Activated naive CD8-positive, alpha-beta T cell treated with anti-CD3 and anti-CD28 coated beads, Interleukin-2, amount 10 ng/mL, durations not matched to agents 7 days and 5 days (primary cell): ENCODE measurements around the gene PAGE1. TPM values are rescaled to one million over a fixed set of nuclear protein-coding genes. Genes with fewer than 3 reads are reported as not detected.

ENCODE experiments used
- ATAC-seq: fragments of 150-1000 bp; cut with Tn5 transposase; one replicate; pipeline ENCODE4 v1.10.0; 2021; ENCODE audit warnings: low read depth, moderate library complexity
- POLR2A ChIA-PET: fragments of 350-600 bp; sonication (Branson Sonifier 250); formaldehyde crosslinking; loops from one replicate; lab custom pipeline; 2021; ENCODE audit warnings: antibody characterized with exemption; lab: Charles Lee
- DNase-seq: peaks from one replicate; pipeline ENCODE4 v3.0.0; 2021
- H3K27ac Mint-ChIP-seq: one replicate; pipeline ENCODE4 v1.8.0; 2022; ENCODE audit warnings: mild to moderate bottlenecking, mixed read lengths
- H3K27me3 Mint-ChIP-seq: one replicate; pipeline ENCODE4 v1.8.0; 2022; ENCODE audit warnings: mild to moderate bottlenecking, moderate library complexity, mixed read lengths
- H3K36me3 Mint-ChIP-seq: one replicate; pipeline ENCODE4 v1.8.0; 2021; ENCODE audit warnings: mild to moderate bottlenecking, mixed read lengths
- H3K4me1 Mint-ChIP-seq: one replicate; pipeline ENCODE4 v1.8.0; 2021; ENCODE audit warnings: mixed read lengths
- H3K4me3 Mint-ChIP-seq: one replicate; pipeline ENCODE4 v1.8.0; 2022; ENCODE audit warnings: mild to moderate bottlenecking, moderate library complexity, mixed read lengths
- H3K9me3 Mint-ChIP-seq: one replicate; pipeline ENCODE4 v1.8.0; 2021; ENCODE audit warnings: mixed read lengths
- total RNA-seq, 2 experiments: library from RNA; stranded (reverse); gene quantifications; one replicate each; pipeline ENCODE4 v1.2.3, GENCODE V29; 2021

The PAGE1 gene
- total RNA-seq, 2 experiments from 2014 or later = not detected

GRCh38 chrX:49675075-49675719 is 20.6 kb downstream of the PAGE1 start:
- Mint-ChIP-seq H3K27me3 (peaks cover 5% of the 10 kb centered on the region), H3K9me3 (peaks cover 2% of the 10 kb centered on the region), H3K36me3 (no peaks in the 10 kb centered on the region), H3K4me1 (no peaks in the 10 kb centered on the region), H3K27ac (no peak overlapping the region), H3K4me3 (no peak overlapping the region)
- ATAC-seq (no peak), DNase-seq (no peak)
- POLR2A ChIA-PET = no interaction called here

GRCh38 chrX:49673394-49673793 is 22.4 kb downstream of the PAGE1 start:
- ATAC-seq (no peak), DNase-seq (no peak)
- H3K36me3 Mint-ChIP-seq = no peaks in the 10 kb centered on the region
- H3K4me1 Mint-ChIP-seq = no peaks in the 10 kb centered on the region
- POLR2A ChIA-PET = no interaction called here
- H3K9me3 Mint-ChIP-seq = peaks cover 2% of the 10 kb centered on the region
- H3K27me3 Mint-ChIP-seq = peaks cover 3% of the 10 kb centered on the region
- no peak overlapping the region for H3K4me3 Mint-ChIP-seq
- no peak overlapping the region for H3K27ac Mint-ChIP-seq

GRCh38 chrX:49664824-49665223 is 31.0 kb downstream of the PAGE1 start:
- no peaks in the 10 kb centered on the region for H3K27me3 Mint-ChIP-seq

GRCh38 chrX:49661881-49662280 is 33.9 kb downstream of the PAGE1 start:
- no peaks in the 10 kb centered on the region for H3K27me3 Mint-ChIP-seq
- ATAC-seq (no peak), DNase-seq (no peak)
- H3K4me1 Mint-ChIP-seq = peaks cover 2% of the 10 kb centered on the region
- H3K36me3 Mint-ChIP-seq = no peaks in the 10 kb centered on the region
- H3K9me3 Mint-ChIP-seq = no peaks in the 10 kb centered on the region
- no peak overlapping the region for H3K27ac Mint-ChIP-seq
- no peak overlapping the region for H3K4me3 Mint-ChIP-seq
- POLR2A ChIA-PET = no interaction called here

More at GRCh38 chrX:49664824-49665223, 31.0 kb downstream of the PAGE1 start:
- Mint-ChIP-seq H3K4me1 (peaks cover 2% of the 10 kb centered on the region), H3K27ac (no peak overlapping the region), H3K36me3 (no peaks in the 10 kb centered on the region), H3K4me3 (no peak overlapping the region), H3K9me3 (no peaks in the 10 kb centered on the region)
- POLR2A ChIA-PET = no interaction called here
- ATAC-seq (no peak), DNase-seq (no peak)

- DNase-seq (no peak), ATAC-seq (no peak)
- no peak overlapping the region for H3K27ac Mint-ChIP-seq
- no peaks in the 10 kb centered on the region for H3K9me3 Mint-ChIP-seq
- H3K36me3 Mint-ChIP-seq = no peaks in the 10 kb centered on the region
- H3K27me3 Mint-ChIP-seq = peaks cover 4% of the 10 kb centered on the region
- peaks cover 2% of the 10 kb centered on the region for H3K4me1 Mint-ChIP-seq
- no peak overlapping the region for H3K4me3 Mint-ChIP-seq
- POLR2A ChIA-PET = no interaction called here
Observed at GRCh38 chrX:49659771-49660170, 36.0 kb downstream of the PAGE1 start.

GRCh38 chrX:49656533-49656932 is 39.3 kb downstream of the PAGE1 start:
- no peak overlapping the region for H3K4me3 Mint-ChIP-seq
- H3K36me3 Mint-ChIP-seq = no peaks in the 10 kb centered on the region
- H3K4me1 Mint-ChIP-seq = peaks cover 2% of the 10 kb centered on the region
- H3K9me3 Mint-ChIP-seq = no peaks in the 10 kb centered on the region
- ATAC-seq = no peak
- no peak overlapping the region for H3K27ac Mint-ChIP-seq
- DNase-seq = no peak
- H3K27me3 Mint-ChIP-seq = peaks cover 7% of the 10 kb centered on the region
- POLR2A ChIA-PET = no interaction called here

- Mint-ChIP-seq H3K27me3 (no peaks in the 10 kb centered on the region), H3K4me1 (no peaks in the 10 kb centered on the region), H3K27ac (no peak overlapping the region), H3K36me3 (no peaks in the 10 kb centered on the region), H3K4me3 (no peak overlapping the region), H3K9me3 (no peaks in the 10 kb centered on the region)
- POLR2A ChIA-PET = no interaction called here
- ATAC-seq (no peak), DNase-seq (no peak)
Observed at GRCh38 chrX:49644991-49645637, 50.7 kb downstream of the PAGE1 start.

Other genes with a start within 250 kb of the PAGE1 start
- gene GAGE12C, start 163.8 kb downstream of the PAGE1 start, total RNA-seq = not detected
- not detected for gene GAGE12D, start 154.3 kb downstream of the PAGE1 start, total RNA-seq
- gene GAGE12E, start 144.7 kb downstream of the PAGE1 start, total RNA-seq = not detected
- not detected for gene GAGE12F, start 135.1 kb downstream of the PAGE1 start, total RNA-seq
- gene GAGE12G, start 125.6 kb downstream of the PAGE1 start, total RNA-seq = not detected
- gene GAGE12H, start 116.0 kb downstream of the PAGE1 start, total RNA-seq = not detected
- gene GAGE2A, start 106.5 kb downstream of the PAGE1 start, total RNA-seq = not detected
- not detected for gene GAGE1, start 97.0 kb downstream of the PAGE1 start, total RNA-seq
- not detected for gene PAGE4, start 133.3 kb upstream of the PAGE1 start, total RNA-seq
- 1 to 10 TPM; 3.3 to 3.5 TPM for gene USP27X, start 183.5 kb upstream of the PAGE1 start, total RNA-seq
- 1 to 10 TPM; 2.6 to 3.1 TPM for gene CLCN5, start 226.6 kb upstream of the PAGE1 start, total RNA-seq